HUES48 (cell line): Measurements from ENCODE around the gene PANK1.

Source experiments
- H3K27ac ChIP-seq: one replicate; pipeline ENCODE4 v1.7.0; 2013; ENCODE audit warnings: low read depth, low read length, inconsistent platforms
- H3K27me3 ChIP-seq: 2 replicates; pipeline ENCODE4 v1.6.1; 2013; ENCODE audit warnings: mild to moderate bottlenecking, low read length; ENCODE audit not compliant: control insufficient read depth, insufficient read depth
- H3K36me3 ChIP-seq: 2 replicates; pipeline ENCODE4 v1.6.1; 2013; ENCODE audit warnings: low read length; ENCODE audit not compliant: control insufficient read depth, insufficient read depth
- H3K4me1 ChIP-seq: 2 replicates; pipeline ENCODE4 v1.6.1; 2013; ENCODE audit warnings: mild to moderate bottlenecking, low read length; ENCODE audit not compliant: control insufficient read depth, insufficient read depth
- H3K4me3 ChIP-seq: 2 replicates; pipeline ENCODE4 v1.5.1; 2013; ENCODE audit warnings: mild to moderate bottlenecking, low read depth, low read length
- H3K9ac ChIP-seq: 2 replicates; pipeline ENCODE4 v1.6.1; 2013; ENCODE audit warnings: mild to moderate bottlenecking, low read depth, low read length, moderate library complexity
- H3K9me3 ChIP-seq: 2 replicates; pipeline ENCODE4 v1.6.1; 2013; ENCODE audit warnings: low read length; ENCODE audit not compliant: control insufficient read depth, insufficient read depth

PANK1 gene

GRCh38 chr10:89574368-89574767, 70.7 kb downstream of the PANK1 start:
- Histone ChIP-seq H3K4me1 (no peaks in the 10 kb centered on the region), H3K9ac (no peak overlapping the region), H3K36me3 (no peaks in the 10 kb centered on the region), H3K4me3 (no peak overlapping the region), H3K9me3 (no peaks in the 10 kb centered on the region), H3K27ac (no peak overlapping the region), H3K27me3 (no peaks in the 10 kb centered on the region)

DNA sequence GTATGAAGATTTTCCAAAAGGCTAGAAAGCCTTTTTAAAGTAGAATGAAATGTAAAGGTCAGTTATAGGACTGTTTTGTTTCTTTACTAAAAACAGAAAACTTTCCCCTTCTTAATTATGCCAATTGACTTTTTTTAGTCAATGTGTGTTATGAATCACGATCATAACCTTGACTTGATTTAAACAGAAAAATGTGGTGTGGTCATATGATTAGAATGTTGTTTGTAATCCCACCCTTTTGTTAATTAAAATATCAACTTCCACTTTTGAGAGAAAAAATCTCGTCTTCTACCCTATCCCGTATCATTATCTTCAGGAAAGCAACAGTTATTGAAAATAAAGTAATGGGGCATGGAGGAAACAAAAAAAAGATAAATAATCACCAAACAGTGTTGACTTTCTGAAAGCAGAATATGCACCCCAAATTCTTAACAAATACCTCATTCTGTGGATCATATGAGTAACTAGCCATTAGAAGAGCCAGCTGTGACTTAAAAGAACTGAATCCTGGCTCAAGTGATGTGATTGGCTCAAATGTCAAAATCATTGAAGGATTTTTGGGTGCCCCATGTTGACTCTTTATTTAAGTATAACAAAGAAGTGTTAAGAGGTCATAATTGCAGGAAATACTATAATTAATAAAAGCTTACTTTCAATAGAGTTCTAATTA, 77.3 kb downstream of the PANK1 start:
- no peak overlapping the region for H3K4me3 ChIP-seq
- H3K4me1 ChIP-seq: peaks cover 12% of the 10 kb centered on the region
- no peaks in the 10 kb centered on the region for H3K27me3 ChIP-seq
- no peak overlapping the region for H3K9ac ChIP-seq
- H3K9me3 ChIP-seq: no peaks in the 10 kb centered on the region
- no peaks in the 10 kb centered on the region for H3K36me3 ChIP-seq
- no peak overlapping the region for H3K27ac ChIP-seq

DNA sequence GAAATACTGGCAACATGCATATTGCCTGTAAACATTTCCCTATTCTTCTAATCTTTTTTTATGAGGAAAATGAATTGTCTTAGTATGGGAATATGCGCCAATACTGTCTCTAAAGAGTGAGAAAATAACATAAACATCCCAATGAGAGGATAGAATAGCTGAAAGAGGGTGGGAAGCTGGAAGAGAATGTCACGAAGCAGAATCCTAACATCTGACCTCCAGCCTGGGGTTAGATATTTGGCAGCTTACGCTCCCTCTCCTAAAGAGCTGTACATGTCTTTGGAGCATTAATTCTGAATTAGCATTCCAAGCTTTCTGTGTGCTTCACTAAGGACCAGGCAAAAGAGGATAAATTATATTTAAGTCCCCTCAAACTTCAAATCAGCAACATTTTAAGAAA, 78.0 kb downstream of the PANK1 start:
- peaks cover 19% of the 10 kb centered on the region for H3K4me1 ChIP-seq
- no peaks in the 10 kb centered on the region for H3K36me3 ChIP-seq
- no peaks in the 10 kb centered on the region for H3K9me3 ChIP-seq
- H3K27me3 ChIP-seq: no peaks in the 10 kb centered on the region
- no peak overlapping the region for H3K9ac ChIP-seq
- H3K4me3 ChIP-seq: no peak overlapping the region
- no peak overlapping the region for H3K27ac ChIP-seq

DNA sequence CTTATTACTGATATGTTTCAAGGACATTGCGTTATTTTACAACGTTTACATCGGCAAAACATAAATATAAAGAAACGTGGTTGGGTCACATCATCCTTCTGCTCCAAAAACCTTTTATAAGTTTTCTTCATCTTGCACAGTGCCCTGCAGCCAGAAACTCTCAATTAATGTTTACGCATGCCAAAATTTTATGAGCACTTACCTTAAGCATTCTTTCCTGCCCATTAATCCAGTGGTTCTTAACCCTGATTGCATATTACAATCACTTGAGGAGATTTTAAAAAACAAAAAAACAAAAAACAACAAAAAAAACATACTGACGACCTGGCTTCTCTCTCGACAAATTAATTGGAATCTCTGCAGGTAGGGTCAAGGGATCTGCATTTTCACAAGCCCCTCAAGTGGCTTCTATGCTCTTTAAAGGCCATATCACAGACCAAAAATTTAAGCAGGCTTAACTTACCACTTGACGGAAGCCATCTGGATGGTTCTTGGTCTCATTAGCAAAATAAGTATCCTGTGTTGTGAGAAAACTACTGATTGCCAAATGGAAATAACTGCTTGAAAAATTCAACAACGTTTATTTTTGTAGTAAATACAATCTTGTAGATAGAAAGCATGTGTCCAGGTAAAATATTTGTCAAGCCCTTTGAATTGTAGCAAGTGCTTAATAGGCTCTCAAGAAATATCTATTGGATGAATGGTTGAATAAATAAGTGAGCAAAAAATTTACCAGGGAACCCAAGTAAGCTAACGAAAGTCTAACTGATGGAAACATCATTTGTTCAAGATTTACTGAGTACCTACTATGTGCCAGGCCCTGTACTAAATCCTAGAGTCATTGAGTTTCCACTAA, 78.7 kb downstream of the PANK1 start:
- no peak overlapping the region for H3K27ac ChIP-seq
- no peak overlapping the region for H3K4me3 ChIP-seq
- no peaks in the 10 kb centered on the region for H3K27me3 ChIP-seq
- no peaks in the 10 kb centered on the region for H3K36me3 ChIP-seq
- peaks cover 26% of the 10 kb centered on the region for H3K4me1 ChIP-seq
- H3K9me3 ChIP-seq: no peaks in the 10 kb centered on the region
- no peak overlapping the region for H3K9ac ChIP-seq

GRCh38 chr10:89565180-89565579, 79.9 kb downstream of the PANK1 start:
- H3K27me3 ChIP-seq: no peaks in the 10 kb centered on the region
- no peak overlapping the region for H3K4me3 ChIP-seq
- H3K27ac ChIP-seq: no peak overlapping the region
- no peaks in the 10 kb centered on the region for H3K36me3 ChIP-seq
- H3K9ac ChIP-seq: no peak overlapping the region
- H3K9me3 ChIP-seq: no peaks in the 10 kb centered on the region
- H3K4me1 ChIP-seq: peaks cover 27% of the 10 kb centered on the region

DNA sequence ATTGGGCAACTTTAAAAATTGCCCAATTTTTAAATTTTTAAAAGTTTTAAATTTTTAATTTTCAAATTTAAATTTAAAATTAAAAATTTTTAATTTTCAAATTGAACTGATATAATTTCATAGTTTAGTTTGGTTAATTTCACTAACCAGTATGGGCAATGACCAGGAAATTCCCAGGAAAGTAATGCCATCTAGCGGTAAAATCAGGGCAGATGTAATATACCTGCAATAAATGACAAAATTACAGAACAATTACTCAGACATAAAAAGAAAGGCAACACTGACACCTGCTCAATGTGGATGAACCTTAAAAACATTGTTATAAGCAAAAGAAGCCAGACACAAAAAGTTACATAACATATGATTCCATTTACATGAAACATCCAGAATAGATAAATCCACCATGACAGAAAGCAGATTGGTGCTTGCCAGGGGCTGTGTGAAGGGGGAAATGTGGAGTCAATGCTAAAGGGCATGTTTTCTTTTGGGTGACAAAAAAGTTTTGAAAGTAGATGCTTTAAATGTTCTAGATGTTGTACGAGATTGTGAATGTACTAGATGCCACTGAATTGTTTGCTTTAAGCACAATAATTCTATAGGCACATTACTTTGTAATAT, 81.1 kb downstream of the PANK1 start:
- Histone ChIP-seq H3K27me3 (no peaks in the 10 kb centered on the region), H3K4me1 (peaks cover 31% of the 10 kb centered on the region), H3K9ac (no peak overlapping the region), H3K27ac (no peak overlapping the region), H3K36me3 (no peaks in the 10 kb centered on the region), H3K9me3 (no peaks in the 10 kb centered on the region), H3K4me3 (no peak overlapping the region)

DNA sequence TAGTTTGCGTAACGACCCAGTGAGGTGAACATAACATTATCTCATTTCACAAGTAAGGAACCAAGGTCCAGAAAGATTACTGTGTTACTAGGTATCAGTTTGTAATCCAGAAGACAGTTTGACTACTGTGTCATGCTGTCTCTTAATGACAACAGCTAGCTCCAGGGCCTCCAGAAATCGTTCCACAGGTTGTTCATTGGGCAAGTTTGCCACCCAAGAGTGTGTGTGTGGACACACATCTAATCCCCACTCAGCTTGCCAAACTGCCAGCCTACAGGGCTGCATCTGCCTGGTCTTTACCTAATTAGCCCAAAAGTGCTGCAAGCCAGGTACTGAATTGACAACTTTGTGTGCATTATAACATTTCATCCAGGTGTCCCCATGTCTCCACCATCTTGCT, 81.7 kb downstream of the PANK1 start:
- Histone ChIP-seq H3K36me3 (no peaks in the 10 kb centered on the region), H3K27me3 (no peaks in the 10 kb centered on the region), H3K27ac (no peak overlapping the region), H3K4me3 (no peak overlapping the region), H3K9ac (no peak overlapping the region), H3K9me3 (no peaks in the 10 kb centered on the region), H3K4me1 (peaks cover 34% of the 10 kb centered on the region)

- H3K27me3 ChIP-seq: no peaks in the 10 kb centered on the region
Observed at GRCh38 chr10:89556600-89556999, 88.4 kb downstream of the PANK1 start.

DNA sequence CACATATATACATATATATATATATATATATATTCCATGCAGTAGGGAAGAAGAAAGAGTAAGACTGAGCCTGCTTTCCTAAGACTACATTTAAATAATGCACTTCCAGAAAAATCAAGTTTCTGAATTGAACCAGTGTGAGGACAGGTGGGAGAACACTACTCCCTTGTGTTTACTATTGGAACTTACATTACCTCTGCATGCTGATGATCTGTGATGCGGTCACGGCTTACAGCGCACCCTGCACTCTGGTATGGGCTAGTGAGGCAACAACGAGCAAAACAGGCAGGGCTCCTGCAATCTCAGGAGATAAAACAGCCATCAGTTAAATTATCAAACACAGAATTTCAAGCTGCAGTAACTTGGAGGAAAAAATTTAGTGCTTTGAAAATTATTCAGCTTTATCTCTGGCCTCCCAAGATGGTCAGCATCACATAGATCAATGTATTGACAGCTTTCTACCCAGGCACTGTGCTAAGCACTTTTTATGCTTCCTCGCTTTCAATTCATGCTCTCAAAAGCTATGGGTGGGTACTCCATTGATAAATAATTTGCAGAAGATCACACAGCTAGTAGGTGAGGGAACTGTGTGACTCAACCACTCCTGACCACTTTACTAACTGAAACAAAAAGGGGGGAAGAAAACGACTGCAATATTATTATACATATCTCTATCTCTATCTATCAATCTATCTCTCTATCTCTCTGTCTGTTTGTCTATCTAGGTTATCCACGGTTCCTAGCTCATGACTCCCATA, 89.2 kb downstream of the PANK1 start:
- H3K27me3 ChIP-seq: no peaks in the 10 kb centered on the region
- H3K27ac ChIP-seq: no peak overlapping the region
- no peaks in the 10 kb centered on the region for H3K9me3 ChIP-seq
- peaks cover 7% of the 10 kb centered on the region for H3K4me1 ChIP-seq
- no peaks in the 10 kb centered on the region for H3K36me3 ChIP-seq
- H3K4me3 ChIP-seq: no peak overlapping the region
- no peak overlapping the region for H3K9ac ChIP-seq

More at GRCh38 chr10:89556600-89556999, 88.4 kb downstream of the PANK1 start:
- H3K9ac ChIP-seq: no peak overlapping the region
- no peak overlapping the region for H3K4me3 ChIP-seq
- no peaks in the 10 kb centered on the region for H3K9me3 ChIP-seq
- peaks cover 11% of the 10 kb centered on the region for H3K4me1 ChIP-seq
- no peaks in the 10 kb centered on the region for H3K36me3 ChIP-seq
- no peak overlapping the region for H3K27ac ChIP-seq

DNA sequence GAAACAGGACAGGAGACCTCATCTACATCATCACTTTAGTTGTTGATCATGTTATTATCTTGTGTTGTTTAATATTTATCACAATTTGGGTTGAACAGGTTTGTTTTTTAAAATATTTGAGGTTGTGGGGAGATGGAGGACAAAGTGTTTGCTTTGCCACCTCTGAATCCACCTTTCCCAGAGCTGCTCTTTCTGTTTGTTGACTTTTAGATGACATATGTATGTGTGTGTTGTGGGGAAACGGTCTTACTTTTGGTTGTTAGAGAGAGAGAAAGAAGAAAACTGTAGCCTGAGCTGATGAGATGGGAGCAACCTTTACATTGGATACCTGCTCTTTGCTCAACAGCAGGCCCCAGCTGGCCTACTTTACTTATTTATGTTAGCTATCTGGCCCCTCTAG, 90.6 kb downstream of the PANK1 start:
- H3K36me3 ChIP-seq: no peaks in the 10 kb centered on the region
- no peak overlapping the region for H3K9ac ChIP-seq
- H3K9me3 ChIP-seq: no peaks in the 10 kb centered on the region

More for the DNA sequence above, 90.6 kb downstream of the PANK1 start:
- no peak overlapping the region for H3K27ac ChIP-seq
- peaks cover 7% of the 10 kb centered on the region for H3K4me1 ChIP-seq
- no peaks in the 10 kb centered on the region for H3K27me3 ChIP-seq
- H3K4me3 ChIP-seq: no peak overlapping the region
